ENCODE measurements around the gene CCDC85C. TPM values are rescaled to one million over a fixed set of nuclear protein-coding genes. Genes with fewer than 3 reads are reported as not detected.

Gene CCDC85C
- total and polyA plus RNA-seq, 10 of the 15 experiments (the other 5 are each of a cell fraction or from before 2014, with no cell fraction given) = 0.03 to 3.6 (median 1.1) TPM

- Histone ChIP-seq H4K20me1 (ENCODE audit: control insufficient read depth, insufficient read depth) (no peaks in the 10 kb centered on the region), H3K9me3 (replicated peaks; ENCODE audit: control insufficient read depth, insufficient read depth, low read length) (no peaks in the 10 kb centered on the region; the same call in 2 of the 3 replicates), H3K4me2 (ENCODE audit: control insufficient read depth, insufficient read depth) (no peak overlapping the region), H3K27me3 (replicated peaks in 1 of 2; ENCODE audit: control insufficient read depth in 2 of 2, insufficient read depth in 2 of 2, low read length in 1 of 2) (no peaks in the 10 kb centered on the region; a peak in 2 of 4 replicates), H3K9ac (ENCODE audit: control insufficient read depth, insufficient read depth, low read length) (no peak overlapping the region), H3K79me2 (ENCODE audit: control insufficient read depth, insufficient read depth, low read length) (no peaks in the 10 kb centered on the region), H3K4me1 (ENCODE audit: control insufficient read depth, insufficient read depth, low read length) (no peaks in the 10 kb centered on the region), H3K27ac (ENCODE audit: control insufficient read depth, insufficient read depth) (no peak overlapping the region), H3K4me3 (no peak overlapping the region), H3K36me3 (ENCODE audit: control insufficient read depth in 2 of 2, insufficient read depth in 2 of 2, low read length in 1 of 2) (no peaks in the 10 kb centered on the region), H2AFZ (ENCODE audit: control insufficient read depth, low read depth, low read length) (no peak overlapping the region)
- in situ Hi-C loops (cut with MboI) = no loop called here
- WGBS (ENCODE audit: insufficient coverage, insufficient replicate concordance, low lambda C conversion rate, missing lambda C conversion rate) = 59% methylated on average over 32 of the region's 32 CpGs
- no peak for FAIRE-seq
- RAD21 ChIA-PET (ENCODE audit: unreplicated experiment) = no interaction called here
- no peak for DNase-seq (ENCODE audit: low read depth, low spot score)
- CTCF ChIA-PET = no interaction called here
- no peak for TF ChIP-seq SMARCA5 (IDR thresholded peaks at IDR 0.05)
- intact Hi-C loops (cut with micrococcal nuclease; ENCODE audit: unreplicated experiment) = no loop called here
- SMC1A ChIA-PET (ENCODE audit: uncharacterized antibody, unreplicated experiment) = no interaction called here
- POLR2A ChIA-PET = no interaction called here
- BruUV-seq (replicated peaks) = no TSS peak
- no peak for ATAC-seq
Measured at GRCh38 chr14:99651953-99652746, 48.1 kb upstream of the CCDC85C start.

DNA sequence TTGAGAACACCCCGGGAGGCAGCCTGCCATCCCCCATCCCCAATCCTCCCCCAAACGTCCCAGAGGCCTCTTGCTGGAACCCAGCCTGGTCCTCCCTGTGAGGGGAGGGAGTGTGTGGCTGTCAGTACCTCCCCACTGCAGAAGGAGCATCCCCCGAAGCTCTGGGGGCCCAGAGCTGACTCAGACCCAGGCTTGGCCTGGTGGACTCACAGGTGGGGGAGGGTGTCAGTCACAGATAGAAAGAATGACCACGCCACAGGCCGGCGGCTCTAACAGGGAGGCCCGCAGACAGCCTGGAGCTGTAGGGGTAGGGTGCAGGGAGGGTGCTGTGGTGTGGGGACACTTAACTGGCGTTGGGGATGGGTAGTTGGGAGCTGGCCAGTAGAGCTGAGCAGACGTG lies 46.2 kb upstream of the CCDC85C start:
- no peak for DNase-seq (ENCODE audit: low read depth, low spot score)
- RAD21 ChIA-PET (ENCODE audit: unreplicated experiment) = no interaction called here
- Histone ChIP-seq H3K4me2 (ENCODE audit: control insufficient read depth, insufficient read depth) (no peak overlapping the region), H2AFZ (ENCODE audit: control insufficient read depth, low read depth, low read length) (no peak overlapping the region), H3K79me2 (ENCODE audit: control insufficient read depth, insufficient read depth, low read length) (no peaks in the 10 kb centered on the region), H4K20me1 (ENCODE audit: control insufficient read depth, insufficient read depth) (no peaks in the 10 kb centered on the region), H3K9me3 (replicated peaks; ENCODE audit: control insufficient read depth, insufficient read depth, low read length) (no peaks in the 10 kb centered on the region; the same call in 2 of the 3 replicates), H3K4me3 (no peak overlapping the region), H3K4me1 (ENCODE audit: control insufficient read depth, insufficient read depth, low read length) (no peaks in the 10 kb centered on the region), H3K36me3 (ENCODE audit: control insufficient read depth in 2 of 2, insufficient read depth in 2 of 2, low read length in 1 of 2) (no peaks in the 10 kb centered on the region), H3K27me3 (replicated peaks in 1 of 2; ENCODE audit: control insufficient read depth in 2 of 2, insufficient read depth in 2 of 2, low read length in 1 of 2) (no peaks in the 10 kb centered on the region; a peak in 1 of 4 replicates), H3K27ac (ENCODE audit: control insufficient read depth, insufficient read depth) (no peak overlapping the region), H3K9ac (ENCODE audit: control insufficient read depth, insufficient read depth, low read length) (no peak overlapping the region)
- CTCF ChIA-PET = no interaction called here
- POLR2A ChIA-PET = no interaction called here
- ATAC-seq = no peak
- in situ Hi-C loops (cut with MboI) (no loop called here), intact Hi-C loops (cut with micrococcal nuclease; ENCODE audit: unreplicated experiment) (no loop called here)
- TF ChIP-seq, protein P1, sequence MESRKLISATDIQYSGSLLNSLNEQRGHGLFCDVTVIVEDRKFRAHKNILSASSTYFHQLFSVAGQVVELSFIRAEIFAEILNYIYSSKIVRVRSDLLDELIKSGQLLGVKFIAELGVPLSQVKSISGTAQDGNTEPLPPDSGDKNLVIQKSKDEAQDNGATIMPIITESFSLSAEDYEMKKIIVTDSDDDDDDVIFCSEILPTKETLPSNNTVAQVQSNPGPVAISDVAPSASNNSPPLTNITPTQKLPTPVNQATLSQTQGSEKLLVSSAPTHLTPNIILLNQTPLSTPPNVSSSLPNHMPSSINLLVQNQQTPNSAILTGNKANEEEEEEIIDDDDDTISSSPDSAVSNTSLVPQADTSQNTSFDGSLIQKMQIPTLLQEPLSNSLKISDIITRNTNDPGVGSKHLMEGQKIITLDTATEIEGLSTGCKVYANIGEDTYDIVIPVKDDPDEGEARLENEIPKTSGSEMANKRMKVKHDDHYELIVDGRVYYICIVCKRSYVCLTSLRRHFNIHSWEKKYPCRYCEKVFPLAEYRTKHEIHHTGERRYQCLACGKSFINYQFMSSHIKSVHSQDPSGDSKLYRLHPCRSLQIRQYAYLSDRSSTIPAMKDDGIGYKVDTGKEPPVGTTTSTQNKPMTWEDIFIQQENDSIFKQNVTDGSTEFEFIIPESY (IDR thresholded peaks at IDR 0.05) = no peak
- no peak for TF ChIP-seq IRF3 (IDR thresholded peaks at IDR 0.05)
- no peak for TF ChIP-seq RELA (IDR thresholded peaks at IDR 0.05; ENCODE audit: borderline replicate concordance, partially characterized antibody)
- TF ChIP-seq HCFC1 (IDR thresholded peaks at IDR 0.05; ENCODE audit: low read length) = no peak
- TF ChIP-seq MTA2 (IDR thresholded peaks at IDR 0.05; ENCODE audit: low read depth) = no peak
- no peak for TF ChIP-seq SUPT20H (IDR thresholded peaks at IDR 0.05; ENCODE audit: borderline replicate concordance, control insufficient read depth, low read depth, low read length)
- no peak for TF ChIP-seq POLR2AphosphoS2 (IDR thresholded peaks at IDR 0.05; ENCODE audit: low read depth, low read length)
- no peak for TF ChIP-seq ZBED1 (IDR thresholded peaks at IDR 0.05; ENCODE audit: borderline replicate concordance)
- no peak for TF ChIP-seq FOXM1 (IDR thresholded peaks at IDR 0.05; ENCODE audit: low read depth, low read length)
- no peak for TF ChIP-seq SMARCA5 (IDR thresholded peaks at IDR 0.05)
- SMC1A ChIA-PET (ENCODE audit: uncharacterized antibody, unreplicated experiment) = no interaction called here
- FAIRE-seq = no peak
- 44% methylated on average over 7 of the region's 9 CpGs for WGBS (ENCODE audit: insufficient coverage, insufficient replicate concordance, low lambda C conversion rate, missing lambda C conversion rate)
- BruUV-seq (replicated peaks) = no TSS peak

Measured in GM12878 (cell line).